ENCODE results near the gene WWC1.
"Not testable (repeated sequence)": the region's sequence is repeated elsewhere in the genome, so short reads cannot be mapped to it uniquely, and the experiment has no call there.

Gene WWC1

DNA sequence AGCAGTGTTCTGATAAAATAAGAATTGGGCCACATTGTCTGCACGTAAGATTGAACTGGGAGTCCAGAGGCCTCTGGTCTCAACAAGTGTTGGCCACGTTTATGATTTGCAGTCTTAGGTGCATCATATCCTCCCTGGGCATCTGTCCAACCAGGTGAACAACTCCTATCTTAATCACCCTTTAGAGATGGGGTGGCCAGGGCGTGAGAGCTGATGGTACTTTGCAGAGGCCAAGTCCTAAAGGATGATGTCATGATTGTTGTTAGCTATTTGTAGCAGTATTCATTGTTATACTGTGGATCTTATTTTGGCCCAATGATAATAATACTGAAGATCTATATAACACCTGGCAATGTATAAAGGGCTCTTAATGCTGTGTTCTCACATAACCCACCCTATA lies 121.6 kb downstream of the WWC1 start:
- no peak for DNase-seq (ENCODE audit: low read depth)

DNA sequence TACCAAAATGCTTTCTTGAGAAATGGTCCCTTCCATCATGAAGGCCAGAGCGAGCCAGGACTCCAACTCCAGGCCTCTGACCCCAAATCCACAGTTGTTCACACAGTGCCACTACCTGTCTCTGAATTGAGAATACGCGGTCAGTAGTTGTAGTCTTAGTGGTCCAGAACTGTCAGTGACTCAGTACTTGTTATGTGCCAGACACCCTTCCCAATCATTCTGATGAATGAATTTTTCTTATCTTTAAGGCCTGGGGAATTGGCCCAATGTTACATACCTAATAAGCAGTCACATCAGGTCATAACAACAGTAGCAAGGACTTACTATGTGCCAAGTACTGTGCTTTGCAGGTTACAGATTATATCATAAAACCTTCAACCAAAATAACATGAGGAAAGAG lies 122.2 kb downstream of the WWC1 start:
- DNase-seq (ENCODE audit: low read depth): no peak

DNA sequence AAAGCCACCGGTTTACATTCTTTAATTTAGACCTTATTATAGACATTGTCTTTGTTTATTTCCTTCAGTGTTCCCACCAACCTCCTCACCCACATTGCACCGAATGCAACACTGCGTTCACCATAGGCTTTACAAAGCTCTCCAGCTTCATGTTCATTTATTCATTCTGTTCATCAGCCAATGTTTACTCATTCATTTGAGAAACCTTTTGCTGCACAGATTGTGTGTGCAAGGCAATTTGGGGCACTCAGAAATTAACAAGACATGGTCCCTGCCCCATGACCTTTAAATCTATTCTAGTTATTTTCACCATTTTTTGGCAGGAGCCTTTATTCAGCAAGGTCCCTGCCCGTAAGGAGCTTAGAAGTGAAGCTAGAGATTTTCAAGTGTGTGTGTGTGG lies 124.0 kb downstream of the WWC1 start:
- DNase-seq (ENCODE audit: low read depth): no peak

DNA sequence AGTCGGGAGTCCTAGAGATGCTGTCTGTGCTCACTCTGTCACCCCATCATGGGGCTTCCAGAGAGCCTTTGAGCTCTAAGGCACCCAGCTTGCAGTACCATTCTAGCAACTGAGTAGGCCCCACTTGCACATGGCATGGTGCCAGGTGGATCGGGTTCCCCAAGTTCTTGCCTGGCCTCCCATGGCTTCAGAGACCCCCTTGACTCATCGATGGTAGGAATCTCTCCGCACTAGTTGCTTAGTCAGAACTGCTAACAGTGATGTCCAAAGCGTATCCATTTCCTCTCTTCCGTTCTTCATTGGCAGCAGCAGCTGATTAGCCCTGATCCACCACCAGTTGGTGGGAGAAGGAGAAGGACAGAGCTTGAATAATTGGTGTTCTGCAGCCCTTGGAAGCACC lies 124.5 kb downstream of the WWC1 start:
- no peak for DNase-seq (ENCODE audit: low read depth)

DNA sequence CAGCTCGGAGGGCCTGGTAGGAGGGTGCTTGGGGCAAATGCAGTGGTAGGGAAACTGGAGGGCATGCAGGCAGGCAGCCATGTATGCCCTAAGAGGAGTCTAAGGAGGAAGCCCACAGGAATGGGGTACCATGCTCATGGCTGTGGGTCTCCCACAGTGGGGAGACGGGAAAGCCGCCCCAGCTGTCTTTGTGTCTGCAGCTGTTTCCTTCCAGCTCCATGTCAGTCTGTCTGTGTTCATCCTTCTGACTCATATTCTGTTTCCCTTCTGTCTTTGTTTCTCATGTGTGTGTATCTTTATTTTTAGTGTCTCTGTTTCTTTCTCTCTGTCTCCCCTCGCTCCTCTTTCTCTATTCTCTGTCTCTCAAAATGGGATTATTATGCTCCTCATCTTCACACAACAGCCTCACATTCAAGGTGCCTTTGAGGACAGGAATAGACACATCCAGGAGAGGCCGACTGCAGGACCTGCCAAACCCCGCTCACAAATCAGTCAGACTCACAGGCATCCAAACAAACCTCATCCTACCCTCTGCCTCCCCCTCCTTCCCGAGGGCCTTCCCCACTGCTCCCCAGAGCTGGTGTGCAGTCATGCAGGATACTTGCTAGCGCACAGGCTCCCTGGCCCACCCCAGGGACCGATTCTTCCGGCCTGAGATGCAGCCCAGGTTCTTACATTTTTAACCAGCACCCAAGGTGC lies 126.4 kb downstream of the WWC1 start:
- no peak for DNase-seq (ENCODE audit: low read depth)

DNA sequence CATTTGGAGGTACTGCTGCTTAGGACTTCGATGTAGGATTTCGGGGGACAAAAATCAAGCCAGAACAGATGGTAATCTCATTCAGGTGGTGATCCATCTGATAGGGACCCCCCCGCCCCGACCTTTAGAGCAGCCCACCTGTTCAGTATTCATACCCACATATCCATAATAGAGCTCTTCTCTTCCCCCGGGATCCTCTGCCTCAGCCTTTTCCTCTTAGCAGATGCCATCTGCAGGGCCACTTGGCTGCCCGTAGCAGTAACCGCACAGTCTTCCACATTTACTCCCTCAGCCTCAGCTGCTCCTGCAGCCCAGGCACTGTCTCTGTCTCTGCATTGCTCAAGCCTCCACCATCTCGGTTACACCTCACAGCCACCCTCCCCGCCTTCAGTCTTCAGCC lies 129.0 kb downstream of the WWC1 start:
- no peak for DNase-seq (ENCODE audit: low read depth)

DNA sequence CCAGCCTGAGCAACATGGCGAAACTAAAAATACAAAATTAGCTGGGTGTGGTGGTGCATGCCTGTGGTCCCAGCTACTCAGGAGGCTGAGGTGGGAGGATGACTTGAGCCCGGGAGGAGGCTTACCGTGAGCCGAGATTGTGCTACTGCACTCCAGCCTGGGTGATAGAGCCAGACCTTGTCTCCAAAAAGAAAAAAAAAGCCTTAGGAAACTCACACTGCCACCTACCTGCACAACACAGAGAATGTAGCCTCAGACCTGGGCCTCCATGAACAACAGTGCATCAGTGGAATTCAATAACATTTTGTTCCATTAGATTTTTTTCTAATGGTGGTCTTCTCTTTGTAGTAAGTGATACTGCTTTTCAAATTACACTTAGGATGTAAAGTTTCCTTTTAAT lies 131.0 kb downstream of the WWC1 start:
- no peak for DNase-seq (ENCODE audit: low read depth)

DNA sequence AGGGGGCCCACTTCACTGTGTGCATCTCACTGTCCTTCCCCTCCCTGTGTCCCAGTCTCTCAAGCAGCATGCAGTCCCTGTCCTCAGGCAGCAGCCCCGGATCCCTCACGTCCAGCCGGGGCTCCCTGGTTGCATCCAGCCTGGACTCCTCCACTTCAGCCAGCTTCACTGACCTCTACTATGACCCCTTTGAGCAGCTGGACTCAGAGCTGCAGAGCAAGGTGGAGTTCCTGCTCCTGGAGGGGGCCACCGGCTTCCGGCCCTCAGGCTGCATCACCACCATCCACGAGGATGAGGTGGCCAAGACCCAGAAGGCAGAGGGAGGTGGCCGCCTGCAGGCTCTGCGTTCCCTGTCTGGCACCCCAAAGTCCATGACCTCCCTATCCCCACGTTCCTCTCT lies 132.0 kb downstream of the WWC1 start:
- DNase-seq (ENCODE audit: low read depth): no peak

DNA sequence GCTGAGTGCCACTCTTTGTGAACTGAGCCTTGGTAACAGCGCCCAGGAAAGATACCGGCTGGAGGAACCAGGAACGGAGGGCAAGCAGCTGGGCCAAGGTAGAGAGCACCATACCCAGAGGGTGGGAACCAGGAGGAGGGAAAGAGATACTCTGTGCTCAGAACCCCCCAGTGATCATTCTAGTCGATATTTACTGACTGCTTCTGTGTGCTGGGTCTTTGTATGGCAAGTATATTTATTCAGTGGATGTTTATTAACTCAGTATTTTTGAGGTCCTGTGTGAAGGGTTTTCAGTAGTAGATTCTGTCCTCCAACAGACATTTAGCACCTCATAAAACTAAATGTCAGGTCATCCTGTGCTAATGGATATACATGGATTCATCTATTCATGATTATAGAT lies 132.5 kb downstream of the WWC1 start:
- no peak for DNase-seq (ENCODE audit: low read depth)

DNA sequence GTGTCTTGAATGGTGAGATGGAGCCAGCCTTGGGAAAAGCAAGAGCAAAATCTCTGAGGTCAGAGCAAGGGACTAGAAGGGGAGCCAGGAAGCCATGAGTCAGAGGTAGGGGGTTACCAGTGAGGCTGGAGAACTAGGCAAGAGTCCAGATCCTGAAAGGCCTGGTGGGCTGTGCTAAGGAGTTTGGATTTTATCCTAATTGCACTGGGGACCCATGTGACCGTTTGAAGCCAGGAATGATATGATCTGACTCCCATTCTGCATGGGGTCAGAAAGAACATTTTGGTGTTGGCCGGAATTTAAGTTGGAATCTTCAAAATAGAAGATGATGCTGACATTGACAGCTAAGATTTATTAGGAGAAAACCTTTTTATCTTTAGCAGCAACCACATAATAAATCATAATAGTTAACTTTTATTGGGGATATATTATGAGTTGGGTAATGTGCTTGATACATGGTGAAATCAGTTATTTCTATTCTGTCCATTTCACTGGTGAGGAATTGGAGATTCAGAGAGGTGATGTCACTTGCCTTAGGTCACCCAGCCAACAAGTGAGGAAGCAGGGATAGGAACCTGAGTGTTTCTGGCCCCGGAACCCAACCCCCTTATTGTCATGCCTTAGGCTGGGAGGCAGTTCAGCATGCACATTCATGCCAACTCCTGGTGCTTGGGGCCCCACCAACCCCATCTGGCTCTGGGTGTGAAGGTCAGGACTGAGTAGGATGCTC lies 133.3 kb downstream of the WWC1 start:
- DNase-seq (ENCODE audit: low read depth): no peak

DNA sequence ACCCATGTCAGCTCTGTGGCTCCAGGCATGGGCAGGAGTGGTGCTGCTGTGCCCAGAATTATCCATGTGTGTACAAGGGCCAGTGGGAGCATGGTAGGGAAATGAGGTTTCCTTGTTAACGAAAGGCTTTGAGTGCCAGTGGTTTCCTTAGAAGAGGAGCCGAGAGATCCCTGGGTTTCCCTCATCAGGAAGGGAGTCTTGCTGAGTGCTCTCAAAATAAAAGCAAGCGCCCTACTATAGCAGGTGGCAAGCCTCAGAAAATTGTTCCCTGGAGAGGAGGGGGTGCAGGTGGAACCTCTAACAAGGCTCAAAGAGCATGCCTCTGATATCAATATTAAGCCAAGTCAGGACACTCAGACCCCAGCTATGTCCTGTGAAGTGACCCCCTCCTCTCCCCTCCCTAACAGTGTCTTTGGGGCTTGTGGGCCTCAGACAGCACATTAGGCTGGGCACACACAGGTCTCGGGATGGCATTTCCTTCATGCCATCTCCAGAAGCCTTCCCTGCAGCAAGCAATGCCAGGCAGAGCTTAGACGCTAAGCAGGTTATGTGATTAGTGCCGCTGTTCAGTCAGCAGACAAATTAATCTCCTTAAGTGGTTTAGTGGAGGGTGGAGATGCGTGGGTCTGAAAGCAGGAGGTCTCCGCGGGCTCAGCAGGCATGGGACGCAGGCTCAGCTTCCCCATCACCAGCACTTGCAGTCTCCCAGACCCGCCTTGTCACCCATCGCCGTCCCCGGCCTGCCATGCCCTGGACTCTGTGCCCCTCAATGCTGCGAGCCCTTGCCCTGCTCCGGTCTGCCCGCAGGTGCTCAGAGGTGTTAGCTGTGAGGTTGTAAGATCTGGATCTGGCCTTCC lies 134.8 kb downstream of the WWC1 start:
- no peak for DNase-seq (ENCODE audit: low read depth)

DNA sequence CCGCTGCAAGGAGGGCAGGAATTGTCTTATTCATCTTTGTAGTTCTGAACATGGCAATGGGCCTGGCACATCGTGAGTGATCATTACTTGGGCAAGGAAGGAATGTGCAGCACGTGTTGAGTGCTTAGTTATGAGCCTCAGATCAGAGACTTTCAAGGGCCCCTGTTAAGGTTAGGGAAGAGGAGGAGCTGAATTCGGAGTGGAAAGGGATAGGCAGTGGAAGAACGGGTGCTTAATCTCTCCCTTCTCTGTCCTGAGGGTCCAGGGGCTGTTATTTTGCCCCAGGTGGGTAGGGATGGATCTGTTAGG lies 135.4 kb downstream of the WWC1 start:
- DNase-seq (ENCODE audit: low read depth): no peak

DNA sequence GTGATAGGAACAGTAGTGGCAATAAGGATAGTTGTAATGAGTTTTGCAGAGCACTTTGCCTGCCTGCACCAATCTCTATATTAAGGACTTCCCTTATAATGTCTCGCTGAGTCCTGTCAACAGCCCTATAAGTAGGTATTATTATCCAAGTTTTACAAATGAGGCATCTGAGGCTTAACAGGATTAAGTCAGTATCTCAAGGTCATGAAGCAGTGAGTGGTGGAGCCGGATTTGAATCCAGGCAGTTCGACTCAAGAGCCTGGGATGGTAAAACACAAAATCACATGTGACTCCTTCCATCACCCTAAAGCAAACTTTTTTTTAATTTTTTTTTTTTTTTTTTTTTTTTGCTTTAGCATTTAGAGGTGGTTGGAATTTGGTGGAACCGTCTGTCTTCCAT lies 135.8 kb downstream of the WWC1 start:
- no peak for DNase-seq (ENCODE audit: low read depth)

DNA sequence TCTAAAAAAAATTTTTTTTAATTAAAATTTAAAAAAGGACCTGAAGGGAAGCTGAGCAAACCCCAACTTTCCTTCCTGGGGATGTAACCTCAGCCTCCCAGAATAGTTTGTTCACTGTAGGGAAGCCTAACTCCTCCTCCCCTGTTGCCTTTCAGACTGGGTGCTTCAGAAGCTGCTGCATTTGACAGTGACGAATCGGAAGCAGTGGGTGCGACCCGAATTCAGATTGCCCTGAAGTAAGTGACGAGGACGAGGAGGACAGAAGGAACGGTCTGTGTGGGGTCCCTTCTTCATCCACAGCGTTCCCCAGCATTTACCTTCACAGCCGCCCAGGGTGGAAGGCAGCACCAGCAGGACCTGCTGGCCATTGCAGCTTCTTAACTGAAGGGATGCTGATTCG lies 137.1 kb downstream of the WWC1 start:
- no peak for DNase-seq (ENCODE audit: low read depth)

DNA sequence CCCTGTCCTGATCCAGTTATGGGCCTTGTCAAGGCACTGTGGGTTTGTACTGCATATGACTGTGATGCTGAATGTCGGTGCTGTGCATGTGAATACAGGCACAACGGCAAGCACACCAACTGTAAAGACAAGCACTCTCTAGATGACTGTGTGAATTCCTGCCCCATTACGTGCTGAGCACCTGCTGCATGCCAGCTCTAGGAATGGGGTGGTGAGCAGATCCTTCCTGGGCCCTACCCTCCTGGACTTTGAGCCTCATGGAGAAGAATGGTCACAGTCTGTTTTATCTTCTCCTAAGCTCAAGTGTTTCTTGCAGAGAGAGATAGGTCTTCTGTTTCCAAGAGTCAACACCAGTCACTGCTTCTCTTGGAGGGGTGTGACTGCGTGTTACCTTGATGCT lies 138.9 kb downstream of the WWC1 start:
- no peak for DNase-seq (ENCODE audit: low read depth)

DNA sequence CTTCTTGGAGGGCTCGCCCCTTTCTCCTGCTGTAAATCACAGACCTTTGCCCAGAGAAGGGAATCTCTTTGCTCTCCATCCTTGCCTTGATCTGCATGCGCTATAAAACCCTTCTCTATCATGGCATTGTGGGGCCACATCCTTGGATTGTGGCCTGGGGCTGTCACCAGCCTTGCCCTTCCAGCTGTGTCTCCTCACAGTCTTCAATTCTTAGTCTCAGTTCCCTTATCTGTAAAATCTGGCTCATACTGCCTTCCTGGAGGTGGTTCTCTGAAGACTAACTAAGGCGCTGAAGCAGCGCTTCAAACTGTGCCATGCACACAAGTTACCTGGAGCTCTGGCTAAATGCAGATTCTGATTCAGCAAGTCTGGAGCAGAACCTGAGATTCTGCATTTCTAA lies 141.5 kb downstream of the WWC1 start:
- DNase-seq (ENCODE audit: low read depth): no peak

DNA sequence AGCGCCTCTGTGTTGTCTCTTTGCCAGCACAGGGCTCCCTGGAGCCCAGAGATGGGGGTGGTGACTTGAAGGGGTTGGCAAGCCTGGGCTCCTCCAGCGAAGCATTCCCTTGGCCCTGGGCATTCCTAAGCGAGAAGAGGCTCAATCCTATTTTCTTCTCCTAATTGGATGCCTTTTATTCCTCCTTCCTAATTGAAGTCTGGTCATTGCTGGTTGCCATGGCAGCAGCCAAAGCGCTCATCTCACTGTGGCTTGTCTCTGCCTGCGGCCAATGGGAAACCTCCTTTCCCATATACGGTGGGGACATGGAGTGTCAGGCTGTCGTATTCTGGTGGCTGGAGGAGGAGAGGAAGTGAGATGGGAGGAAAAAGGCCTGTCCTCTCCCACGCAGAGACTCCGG lies 142.6 kb downstream of the WWC1 start:
- DNase-seq (ENCODE audit: low read depth): no peak

DNA sequence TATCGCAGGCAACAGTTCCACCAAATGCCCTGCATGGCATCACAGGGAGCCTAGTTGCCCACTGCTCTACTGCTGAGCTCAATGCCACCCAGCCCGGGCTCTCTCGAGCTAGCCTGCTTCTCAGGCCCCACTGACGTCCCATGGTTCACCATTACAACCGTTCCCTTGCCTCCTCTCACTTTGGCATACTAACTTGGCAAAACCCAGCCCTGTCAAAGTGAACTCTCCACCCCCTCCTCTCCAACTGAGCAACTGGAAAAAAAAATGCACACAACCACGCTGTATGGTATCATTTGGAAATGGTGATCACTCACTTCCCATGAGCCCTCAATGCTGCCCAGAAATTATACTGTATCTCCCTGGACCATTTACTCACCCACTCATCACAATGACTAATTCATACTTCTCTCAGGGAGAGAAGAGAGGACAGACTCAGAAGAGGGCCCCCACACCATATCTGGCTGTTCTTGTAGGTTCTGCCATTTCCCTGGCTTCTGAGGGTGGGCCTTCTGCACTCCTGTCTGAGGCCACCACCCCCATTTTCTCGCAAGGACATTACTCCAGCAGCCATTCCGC lies 143.4 kb downstream of the WWC1 start:
- DNase-seq (ENCODE audit: low read depth): no peak

DNA sequence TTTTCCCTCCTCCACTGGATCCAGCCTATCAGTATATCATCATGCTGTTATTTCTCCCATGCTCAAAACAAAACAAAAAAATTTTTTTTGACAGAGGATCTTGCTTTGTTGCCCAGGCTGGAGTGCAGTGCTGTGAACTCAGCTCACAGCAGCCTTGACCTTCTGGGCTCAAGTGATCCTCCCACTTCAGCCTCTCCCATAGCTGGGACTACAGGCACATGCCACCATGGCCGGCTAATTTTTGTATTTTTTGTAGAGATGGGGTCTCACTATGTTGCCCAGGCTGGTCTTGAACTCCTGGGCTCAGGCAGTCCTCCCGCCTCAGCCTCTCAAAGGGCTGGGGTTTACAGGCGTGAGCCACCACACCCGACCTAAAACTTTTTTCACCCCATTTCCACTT lies 143.9 kb downstream of the WWC1 start:
- not testable (repeated sequence) for DNase-seq (ENCODE audit: low read depth)

DNA sequence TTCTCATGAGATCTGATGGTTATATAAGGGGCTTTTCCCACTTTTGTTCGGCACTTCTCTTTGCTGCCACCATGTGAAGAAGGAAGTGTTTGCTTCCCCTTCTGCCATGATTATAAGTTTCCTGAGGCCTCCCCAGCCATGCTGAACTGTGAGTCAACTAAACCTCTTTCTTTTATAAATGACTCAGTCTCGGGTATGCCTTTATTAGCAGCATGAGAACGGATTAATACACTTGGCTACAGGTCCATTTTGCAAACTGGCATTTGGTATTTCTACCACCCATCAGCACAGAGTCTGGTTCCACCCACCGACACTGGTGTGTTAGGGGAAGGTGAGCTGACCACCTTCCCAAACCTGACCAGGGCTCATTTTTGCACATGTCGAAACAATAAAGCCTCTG lies 146.9 kb downstream of the WWC1 start:
- DNase-seq (ENCODE audit: low read depth): no peak

DNA sequence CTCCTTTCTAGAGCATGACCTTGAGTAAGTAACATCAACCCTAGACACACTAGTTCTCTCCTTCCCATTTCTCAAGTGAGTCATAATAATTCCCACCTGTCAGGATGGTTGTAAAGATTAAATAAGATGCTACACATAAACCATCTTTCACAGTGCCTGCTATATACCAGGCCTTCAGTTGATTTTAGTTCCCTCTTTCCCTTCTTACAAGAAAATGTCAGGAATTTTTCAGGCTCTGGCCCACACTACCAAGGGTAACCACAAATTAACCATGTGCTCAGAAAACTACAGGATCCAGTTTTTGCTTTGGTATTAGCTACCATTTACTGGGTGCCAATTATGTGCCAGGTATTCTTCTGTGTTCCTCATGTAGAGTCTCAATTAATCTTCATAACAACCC lies 152.1 kb downstream of the WWC1 start:
- no peak for DNase-seq (ENCODE audit: low read depth)

DNA sequence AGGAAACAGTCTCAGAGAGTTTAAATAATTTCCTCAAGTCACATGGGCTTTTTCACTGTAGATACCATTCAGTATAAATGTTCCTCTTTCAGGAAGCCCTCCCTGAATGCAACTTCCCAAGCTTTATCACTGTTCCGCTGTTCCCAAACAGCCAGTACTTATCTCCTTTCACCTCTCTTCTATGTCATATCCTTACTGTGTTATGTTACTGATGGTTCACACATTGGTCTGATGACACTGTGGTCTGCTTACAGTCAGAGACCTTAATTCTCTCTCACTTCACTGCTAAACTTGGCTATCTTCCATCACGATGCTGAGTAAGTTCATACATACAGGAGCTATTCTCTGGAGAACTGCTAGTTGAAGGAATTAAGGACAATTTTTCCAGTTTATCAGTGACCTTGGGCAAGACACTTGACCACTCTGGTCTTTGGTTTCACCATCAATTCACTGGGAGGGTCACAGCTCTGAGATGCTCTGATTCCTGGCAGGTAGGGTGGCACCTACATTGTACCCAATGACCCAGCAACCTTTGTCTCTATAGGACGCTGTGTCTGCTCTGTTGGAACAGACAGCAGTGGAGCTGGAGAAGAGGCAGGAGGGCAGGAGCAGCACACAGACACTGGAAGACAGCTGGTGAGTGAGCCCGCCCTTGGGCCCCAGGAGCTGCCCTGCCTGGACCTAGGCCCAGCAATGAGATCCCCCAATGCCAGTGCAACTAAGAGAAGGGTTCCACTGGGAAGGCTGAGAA lies 152.7 kb downstream of the WWC1 start:
- no peak for DNase-seq (ENCODE audit: low read depth)
